A204.1 (cell line): Measurements from ENCODE around the gene ABHD14A.
"Not testable (repeated sequence)": the region's sequence is repeated elsewhere in the genome, so short reads cannot be mapped to it uniquely, and the experiment has no call there.

Experiments used
- FAIRE-seq: peaks from 2 replicates; lab custom pipeline; 2012; peaks lifted over from hg19 to GRCh38; lab: Jason Lieb, UNC

ABHD14A gene

DNA sequence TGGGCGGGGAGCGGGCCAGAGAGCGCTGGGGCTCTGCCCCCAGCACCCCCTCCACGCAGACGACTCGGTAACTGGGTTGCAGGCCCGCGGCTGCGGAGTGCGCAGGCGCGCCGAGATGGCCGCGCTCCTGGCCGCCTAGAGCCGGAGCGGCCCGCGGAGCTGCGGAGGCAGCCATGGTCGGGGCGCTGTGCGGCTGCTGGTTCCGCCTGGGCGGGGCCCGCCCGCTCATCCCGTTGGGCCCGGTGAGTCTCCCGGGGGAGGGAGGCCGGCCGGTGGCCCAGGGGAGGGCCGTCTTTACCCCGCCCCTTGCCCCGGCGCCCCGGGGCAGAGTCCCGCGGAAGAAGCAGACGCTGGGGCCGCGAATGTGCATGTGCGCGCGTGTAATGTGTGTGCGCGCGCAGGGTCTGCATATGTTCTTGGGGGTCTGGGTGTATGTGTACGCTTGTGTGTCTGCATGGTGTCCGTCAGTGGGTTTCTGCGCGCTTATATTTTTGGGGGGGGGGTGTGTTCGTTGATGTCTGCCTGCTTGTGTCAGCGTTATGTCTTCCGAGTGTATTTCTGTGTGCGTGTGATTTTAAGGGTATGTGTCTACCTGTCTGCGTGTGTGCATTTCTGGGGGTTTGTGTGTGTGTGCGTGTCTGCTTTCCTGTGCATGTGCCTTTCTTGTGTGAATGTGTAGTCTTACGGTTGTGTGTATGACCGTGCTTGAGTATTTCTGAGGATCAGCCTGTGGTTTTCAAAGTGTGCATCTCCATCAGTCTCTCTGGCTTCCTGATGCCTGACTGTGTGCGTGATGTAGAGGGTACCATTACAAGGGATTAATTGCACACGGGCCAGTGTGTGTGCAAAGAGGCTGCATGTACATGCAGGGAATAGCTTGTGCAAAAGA, at the start of gene ABHD14A:
Gene ABHD14A, plus strand, starts transcription at position 102 of the 889 bp plus-strand sequence. Its CDS starts 72 bp downstream, at position 174.
- FAIRE-seq, result no peak

DNA sequence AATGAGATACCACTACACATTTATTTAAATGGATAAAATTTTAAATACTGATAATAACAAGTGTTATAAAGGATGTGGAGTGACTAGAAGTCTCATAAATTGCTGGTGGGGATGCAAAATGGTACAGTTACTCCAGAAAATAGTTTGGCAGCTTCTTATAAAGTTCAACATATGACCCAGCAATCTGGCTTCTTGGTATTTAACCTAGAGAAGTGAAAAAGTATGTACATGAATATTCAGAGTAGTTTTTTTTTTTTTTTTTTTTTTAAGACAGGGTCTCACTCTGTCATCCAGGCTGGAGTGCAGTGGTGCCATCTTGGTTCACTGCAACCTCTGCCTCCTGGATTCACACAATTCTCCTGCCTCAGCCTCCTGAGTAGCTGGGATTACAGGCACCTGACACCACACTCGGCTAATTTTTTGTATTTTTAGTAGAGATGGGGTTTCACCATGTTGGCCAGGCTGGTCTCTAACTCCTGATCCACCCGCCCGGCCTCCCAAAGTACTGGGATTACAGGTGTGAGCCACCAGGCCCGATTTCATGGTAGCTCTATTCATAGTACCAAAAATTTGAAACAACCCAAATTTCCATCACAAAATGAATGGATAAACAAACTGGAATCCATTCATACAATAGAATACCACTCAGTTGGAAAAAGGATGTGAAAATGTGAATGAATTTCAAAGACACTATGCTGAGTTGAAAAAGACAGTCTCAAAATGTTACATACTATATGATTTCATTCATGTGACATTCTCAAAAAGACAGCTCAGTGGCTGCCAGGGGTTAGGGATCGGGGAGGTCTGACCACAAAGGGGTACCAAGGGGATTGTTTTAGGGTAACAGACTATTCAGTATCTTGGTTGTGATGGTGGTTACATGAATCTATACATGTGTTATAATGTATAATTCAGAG, 47.5 kb upstream of the ABHD14A start:
- FAIRE-seq, result no peak

DNA sequence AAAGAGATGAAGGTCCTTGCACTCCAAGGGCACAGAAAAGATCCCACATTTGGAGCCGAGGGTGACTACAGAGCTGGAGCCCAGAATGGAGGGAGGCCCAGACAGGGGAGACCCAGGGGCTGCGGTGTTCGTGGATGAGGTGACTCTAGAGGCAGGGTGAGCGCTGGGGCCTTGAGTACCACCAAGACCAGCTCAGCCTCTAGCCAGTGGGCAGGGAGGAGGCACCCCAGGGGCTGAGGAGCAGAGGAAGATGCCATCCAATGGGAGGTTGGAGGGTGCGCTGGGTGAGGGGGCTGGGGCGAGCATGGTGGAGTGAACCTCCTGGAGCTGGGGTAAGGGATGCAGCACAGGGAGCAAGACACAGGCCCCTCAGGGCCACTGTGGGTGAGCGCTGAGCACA, 46.4 kb upstream of the ABHD14A start:
- no peak for FAIRE-seq

DNA sequence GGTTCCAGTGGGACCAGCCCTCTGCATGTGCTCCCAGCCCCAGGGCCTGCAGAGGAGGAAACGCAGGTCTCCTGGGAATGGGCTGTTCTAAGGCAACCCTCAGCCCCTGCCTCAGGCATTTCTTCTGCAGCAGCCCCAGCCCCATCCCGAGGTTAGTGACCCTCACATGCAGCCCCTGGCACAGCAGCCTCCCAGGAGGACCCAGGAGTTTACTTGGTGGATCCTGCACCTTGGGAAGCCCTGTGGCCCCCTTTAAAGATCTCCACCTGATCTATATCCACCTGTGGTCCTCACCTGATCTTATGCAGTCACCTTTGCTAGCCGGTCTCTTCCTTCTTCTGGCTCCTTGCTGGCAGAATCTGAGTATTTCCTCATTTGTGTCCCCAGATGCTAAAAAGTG, 45.9 kb upstream of the ABHD14A start:
- FAIRE-seq, result not testable (repeated sequence)

DNA sequence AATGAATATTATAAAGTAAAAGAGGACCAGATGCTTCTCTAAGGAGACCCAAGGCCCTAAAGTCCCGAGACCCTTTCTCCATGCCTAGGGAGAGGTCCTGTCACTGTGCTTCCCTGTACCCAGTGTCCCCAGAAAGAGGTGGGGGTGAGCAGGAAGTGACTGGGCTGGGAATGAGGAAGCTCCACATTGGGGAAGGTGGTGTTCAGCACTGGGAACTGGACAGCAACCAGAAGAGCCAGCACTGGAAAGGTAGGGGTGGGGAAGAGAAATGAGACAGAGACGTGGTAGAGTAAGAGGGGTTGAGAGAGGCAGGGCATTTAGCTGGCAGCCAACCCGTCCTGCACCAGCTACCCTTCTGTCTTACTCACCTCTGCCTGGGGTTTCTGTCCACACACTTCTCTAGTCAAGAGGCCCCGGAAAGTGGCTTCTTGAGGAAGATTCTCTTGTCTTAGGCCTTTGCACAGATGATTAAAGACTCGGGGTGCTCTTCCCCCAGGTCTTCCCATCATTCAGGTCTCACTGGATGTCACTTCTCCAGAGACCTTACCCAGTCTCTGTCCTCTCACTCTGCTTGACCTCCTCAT, 45.4 kb upstream of the ABHD14A start:
- no peak for FAIRE-seq

DNA sequence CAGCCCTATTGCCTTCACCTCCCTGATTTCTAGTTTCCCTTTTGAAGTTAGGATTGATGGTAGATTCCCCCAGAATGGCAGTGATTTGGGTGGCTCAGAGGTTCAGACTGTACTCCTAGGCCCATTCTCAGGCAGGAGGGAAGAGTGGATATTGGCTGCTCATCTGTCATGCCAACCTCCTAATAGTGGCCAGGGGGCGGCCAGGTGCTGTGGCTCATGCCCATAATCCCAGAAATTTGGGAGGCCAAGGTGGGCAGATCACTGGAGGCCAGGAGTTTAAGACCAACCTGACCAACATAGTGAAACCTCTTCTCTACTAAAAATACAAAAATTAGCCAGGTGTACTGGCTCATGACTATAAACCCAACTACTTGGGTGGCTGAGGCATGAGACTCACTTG, 44.4 kb upstream of the ABHD14A start:
- FAIRE-seq, result no peak

DNA sequence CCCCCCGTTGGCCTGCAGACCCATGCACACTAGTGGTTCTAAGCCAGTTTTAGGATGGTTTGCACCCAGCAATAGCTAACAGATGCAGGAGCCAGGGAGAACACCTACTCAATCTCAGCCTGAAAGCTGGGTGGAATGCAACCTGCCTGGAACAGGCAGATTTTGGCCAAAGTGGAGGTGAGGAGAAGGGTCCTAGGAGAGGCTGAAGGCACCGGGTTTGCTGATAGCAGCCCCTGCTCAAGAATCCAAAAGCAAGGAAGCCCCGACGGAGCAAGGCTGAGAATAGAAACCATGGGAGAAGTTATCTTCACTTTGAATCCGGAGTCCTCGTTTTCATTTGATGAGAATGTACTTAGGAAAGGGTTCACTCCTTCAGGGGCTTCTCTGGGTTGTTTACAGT, 43.1 kb upstream of the ABHD14A start:
- FAIRE-seq, result no peak

DNA sequence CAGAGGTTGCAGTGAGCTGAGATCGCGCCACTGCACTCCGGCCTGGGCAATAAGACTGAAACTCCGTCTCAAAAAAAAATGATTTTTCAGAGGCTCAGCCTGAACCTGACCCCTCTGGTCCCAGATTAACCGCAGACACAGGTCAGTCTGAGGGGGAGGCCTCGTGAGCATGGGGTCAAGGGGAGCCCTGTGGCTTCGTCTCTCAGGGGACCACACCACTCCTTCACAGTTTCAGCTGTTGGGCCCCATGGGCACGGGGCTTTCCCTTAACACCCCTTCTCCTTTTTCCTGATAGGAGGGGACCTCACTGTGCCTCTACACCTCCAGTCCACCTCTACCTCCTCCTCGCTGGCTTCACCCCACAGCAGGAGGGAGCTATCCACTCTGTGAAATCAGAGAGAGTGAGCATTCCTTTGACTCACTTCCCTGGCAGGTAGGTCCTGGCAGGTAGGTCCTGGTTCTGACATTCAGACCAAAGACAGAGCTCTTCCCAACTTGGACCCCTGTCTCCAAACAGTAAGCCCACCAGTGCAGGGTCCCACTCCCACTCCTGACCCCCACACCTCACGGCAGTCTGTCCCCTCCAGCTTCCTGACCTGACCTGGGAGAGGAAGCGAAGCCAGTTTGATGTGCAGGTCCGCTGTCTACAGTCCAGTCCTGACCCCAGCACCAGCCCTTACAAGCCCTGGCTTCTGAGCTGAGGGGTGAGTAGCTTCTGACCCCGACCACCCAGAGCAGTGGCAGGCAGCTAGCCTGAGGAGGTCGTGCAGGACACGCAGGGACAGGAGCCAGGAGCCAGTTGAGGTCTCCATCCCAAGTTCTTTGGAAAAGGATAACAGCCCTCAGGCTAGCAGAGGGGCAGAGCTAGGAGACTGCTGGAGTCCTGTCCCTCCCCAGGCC, 42.1 kb upstream of the ABHD14A start:
- FAIRE-seq, result no peak

DNA sequence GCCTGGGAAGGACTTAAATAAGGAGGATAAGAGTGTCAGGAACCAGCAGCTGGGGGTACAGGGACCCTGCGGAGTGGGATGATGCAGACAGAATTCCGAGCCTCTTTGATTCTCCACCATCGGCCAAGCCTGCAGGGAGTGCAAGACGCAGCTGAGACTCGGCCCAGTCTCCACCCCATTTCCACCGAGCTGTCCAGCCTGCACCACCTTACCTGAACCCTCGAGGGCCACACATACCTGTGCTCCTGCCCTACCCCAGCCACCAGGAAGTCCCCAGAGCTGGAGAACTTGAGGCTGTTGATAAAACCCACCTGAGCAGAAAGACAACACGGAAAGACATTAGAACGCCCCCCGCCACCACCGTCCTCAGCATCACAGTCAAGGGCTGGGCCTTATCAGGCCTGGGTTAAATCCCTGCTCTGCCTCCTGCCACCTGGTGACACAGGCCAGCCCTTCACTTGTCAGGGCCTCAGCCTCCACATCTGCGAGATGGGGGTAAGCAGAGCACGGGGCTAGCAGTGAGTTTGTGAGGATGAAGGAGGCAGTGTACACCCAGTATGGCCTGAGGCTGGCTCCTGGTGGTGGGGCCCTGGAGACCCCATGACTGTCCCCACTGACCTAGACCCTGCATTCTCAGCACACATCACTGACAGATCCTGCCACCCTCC, 41.3 kb upstream of the ABHD14A start:
- FAIRE-seq, result no peak

DNA sequence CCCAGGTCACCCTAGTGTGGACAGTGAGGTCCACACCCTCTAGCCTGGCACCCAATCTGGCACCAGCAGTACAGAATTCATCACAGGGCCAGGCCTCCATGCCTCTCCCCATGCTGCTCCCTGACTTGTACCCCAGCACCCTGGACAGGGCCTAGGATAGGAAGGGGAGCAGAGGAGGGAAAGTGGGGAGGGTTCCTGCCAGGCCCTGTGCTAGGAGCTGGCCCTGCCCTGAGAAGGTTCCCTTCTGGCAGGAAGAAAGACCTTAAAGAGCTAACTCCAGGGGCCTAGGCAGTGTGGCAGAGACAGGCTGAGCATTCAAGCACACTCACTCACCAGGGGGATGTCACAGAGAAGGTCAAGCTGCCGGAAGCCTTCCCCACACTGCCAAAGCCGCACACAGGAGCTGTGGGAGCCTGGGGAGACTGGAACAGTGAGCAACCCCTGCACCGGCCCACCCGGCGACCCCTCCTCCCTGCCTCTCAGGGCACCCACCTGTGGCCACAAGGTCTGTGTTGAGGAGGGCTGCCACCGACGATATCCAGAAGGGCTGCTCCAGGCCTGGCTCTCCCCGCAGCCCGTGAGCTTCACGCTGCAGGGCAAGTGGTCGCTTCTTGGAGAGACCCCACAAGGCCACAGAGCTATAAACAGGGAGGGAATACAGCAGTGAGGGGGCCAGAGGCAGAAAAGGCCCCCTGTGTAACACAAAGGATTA, 40.6 kb upstream of the ABHD14A start:
- FAIRE-seq, result no peak

DNA sequence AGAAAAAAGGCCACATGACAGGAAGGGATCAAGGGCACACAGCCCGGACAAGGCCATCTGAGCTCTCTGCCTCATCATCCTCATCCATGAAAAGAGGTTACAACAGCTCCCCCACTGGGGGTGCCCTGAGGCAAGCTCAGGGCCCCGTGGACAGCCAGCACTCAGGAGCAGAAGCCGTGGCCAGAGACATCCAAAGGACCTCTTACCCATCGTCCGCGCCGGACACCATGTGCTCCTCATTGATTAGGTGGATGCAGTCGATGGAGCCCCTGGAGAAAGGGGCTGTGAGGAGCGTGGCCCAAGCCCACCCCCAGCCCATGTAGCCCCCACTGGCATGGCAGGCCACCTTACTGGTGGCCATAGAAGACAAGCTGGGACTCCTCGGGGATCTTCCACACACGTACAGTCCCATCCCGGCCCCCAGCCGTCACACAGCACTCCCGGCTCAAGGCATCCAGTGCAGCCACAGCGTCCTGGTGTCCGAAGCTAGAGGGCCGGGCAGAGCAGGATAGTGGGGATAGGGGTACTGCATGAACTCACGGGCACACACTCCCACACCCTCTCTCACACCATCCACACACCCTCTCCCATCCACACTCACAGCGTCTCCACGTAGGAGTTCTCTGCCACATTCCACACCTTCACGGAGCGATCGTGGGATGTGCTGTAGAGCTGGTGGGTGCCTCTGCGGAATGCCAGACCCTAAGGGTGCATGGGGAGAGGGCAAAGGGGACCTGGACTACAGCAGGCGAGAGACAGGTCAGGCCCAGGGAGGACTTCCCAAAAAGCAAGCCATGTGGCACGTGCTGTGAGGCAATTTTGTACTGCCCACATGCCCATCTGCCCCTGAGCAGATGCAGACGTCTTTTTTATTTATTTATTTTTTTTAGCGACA, 39.6 kb upstream of the ABHD14A start:
- no peak for FAIRE-seq

DNA sequence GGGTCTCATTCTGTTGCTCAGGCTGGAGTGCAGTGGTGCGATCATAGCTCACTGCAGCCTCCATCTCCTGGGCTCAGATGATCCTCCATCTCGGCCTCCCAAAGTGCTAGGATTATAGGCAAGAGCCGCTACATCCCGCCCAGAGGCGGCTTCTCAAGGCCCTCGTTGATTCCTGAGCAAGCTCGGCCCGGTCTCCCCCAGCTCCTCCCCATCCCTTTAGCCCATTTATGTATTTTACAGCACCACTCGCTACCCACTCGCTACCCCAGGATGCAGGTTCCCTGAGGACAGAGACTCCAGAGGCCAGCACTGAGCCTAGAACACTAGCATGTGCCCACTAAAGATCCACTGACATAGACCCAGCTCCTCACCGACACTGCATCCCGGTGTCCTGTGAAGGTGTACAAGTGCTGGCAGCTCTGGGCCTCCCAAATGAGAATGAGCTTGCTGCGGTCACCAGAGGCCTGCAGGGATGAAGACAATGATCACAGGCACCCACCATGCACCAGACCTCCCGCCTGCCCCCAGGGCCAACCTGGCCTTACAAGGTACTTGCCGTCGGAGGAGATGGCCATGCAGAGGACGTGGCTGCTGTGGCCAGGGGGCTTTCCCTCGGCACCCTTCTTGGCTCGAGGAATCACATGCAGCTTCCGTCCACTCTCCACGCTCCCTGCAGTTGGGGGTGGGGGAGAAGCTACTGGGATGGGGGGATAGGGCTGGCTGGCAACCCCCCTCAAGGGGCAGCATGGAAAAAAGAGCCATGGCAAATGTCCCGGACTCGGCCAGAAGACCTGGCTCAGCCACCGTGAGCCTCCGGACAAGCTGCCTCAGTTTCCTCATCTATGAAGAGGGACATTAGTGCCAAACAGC, 38.7 kb upstream of the ABHD14A start:
- FAIRE-seq, result no peak

DNA sequence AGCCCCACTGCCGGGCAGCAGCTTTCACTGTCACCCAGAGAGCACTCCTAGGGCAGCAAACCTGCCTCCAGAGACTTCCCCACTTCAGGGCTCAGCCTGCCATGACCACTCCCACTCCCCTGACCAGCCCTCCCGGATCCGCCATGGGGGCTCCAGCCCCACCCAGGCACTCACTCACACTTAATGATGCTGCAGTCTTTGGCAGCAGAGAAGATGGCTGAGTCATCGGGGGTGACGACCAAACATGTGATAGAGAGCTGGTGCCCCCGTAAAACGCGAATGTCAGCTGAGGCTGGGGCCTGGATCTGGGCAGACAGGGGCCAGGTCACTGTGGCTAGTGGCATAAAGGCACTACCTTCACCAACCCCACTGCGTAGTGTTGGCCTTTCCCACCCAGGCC, 37.9 kb upstream of the ABHD14A start:
- FAIRE-seq, result no peak

DNA sequence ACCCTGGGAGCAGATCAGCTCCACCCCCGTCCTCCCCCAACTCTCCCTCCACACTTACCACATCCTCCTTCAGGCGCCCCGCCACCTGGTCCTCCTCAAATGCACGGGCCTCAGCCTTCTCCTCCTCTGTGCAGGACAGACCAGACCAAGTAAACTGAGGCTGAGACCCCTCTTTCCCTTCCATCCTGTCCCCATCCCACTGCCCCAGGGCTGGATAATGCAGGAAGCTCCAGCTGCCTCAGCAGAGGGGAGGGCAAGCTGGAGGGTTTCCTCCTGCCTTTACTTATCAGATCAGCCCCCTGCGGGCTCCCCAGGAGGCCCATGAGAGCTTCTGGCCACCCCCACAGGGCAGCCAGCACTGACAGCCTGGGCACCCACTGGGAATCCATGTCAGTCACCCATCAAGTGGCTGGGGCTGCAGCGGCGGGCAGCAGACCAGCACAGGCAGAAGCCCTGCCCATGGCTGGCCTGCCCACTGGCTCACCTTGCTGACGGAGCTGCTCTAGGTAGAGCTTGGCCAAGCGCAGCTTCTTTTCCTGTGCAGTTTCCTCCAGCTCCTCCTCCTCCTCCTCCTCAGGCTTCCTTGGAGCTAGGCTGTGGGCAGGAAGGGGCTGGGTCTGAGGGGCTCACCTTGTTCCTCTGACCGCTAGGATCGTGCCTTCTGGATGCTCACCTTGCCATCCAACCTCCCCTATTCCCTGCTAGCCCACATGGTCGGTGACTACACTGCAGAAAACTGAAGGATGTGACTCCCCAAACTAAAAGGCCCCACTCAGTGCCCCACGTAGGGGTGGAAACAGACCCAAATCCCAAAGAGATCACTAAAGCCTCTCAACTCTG, 37.0 kb upstream of the ABHD14A start:
- no peak for FAIRE-seq

DNA sequence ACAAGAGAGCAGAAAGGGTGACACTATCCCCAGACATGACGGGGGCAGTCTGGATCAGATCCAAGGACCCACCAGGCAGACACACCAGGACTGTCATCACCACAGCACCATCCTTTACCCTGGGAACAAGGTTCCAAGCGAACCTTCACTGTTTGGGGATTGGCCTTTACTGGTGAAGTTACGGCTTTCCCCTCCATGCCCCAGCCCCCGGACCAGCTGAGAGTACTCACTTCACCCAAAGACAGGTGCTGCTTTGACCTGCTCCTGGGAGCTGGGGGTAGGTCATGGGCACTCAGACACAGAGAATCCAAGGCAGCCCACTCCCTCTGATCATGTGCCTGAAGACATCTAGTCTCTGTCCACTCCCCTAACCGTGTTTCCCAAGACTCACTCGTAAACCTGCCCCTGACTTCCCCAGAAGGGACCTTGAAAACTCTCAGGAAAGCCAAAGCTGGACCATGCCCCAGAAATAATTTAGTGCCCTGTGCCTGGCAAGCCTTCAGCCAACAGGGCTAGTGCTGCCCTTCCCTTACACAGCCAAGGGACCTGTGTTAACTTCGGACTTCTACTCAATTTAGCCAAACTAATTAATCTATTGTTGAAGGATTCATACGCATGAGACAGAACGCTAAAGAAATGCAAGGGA, 36.0 kb upstream of the ABHD14A start:
- no peak for FAIRE-seq

DNA sequence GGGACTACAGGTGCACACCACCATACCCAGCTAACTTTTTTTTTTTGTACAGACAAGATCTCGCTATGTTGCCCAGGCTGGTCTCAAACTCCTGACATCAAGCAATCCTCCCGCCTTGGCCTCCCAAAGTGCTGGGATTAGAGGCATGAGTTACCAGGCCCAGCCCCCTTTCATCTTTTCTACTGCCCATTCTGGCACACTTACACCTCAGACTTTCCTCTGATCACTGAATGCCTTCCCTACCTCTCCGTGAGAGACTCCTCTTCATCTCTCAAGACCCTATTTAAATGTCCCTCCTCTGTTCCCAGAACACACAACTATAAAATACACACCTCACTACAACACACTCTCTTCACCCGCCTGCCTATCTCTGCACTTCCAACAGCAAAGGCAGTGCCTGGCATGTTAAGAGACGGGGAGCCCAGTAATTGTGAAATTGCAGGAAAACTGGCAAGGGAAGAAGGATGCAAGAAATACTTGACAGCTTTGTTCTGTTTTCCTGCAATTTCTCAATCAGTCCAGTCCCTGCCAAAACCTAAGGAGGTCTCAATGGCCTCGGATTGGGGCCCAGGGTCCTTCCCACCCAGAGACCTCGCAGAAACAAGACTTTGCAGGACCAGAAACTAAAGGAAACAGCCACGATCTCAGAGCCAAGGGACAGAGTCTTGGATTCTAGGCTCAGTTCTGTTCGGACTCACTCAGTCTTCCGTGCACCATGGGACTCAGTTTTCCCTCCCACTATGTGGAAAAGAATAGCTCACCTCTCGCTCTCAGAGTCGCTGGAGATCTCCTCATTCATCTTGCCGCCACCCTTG, 34.0 kb upstream of the ABHD14A start:
- FAIRE-seq, result no peak
